BJ (cell line): ENCODE data around the gene HRH1. TPM values are rescaled to one million over a fixed set of nuclear protein-coding genes. Genes with fewer than 3 reads are reported as not detected.

ENCODE experiments used
- CTCF ChIA-PET: fragments of 350-600 bp; formaldehyde crosslinking; extraction: SDS; loops from one replicate; lab custom pipeline; 2021; ENCODE audit warnings: antibody characterized with exemption, inconsistent platforms; lab: Yijun Ruan, JAX
- POLR2A ChIA-PET: fragments of 300-600 bp; sonication (Branson Sonifier 250); formaldehyde crosslinking; extraction: SDS; loops from one replicate; lab custom pipeline; 2021; ENCODE audit warnings: antibody characterized with exemption; lab: Charles Lee
- DNase-seq: peaks from one replicate; pipeline ENCODE4 v3.0.0-alpha.2; 2011; ENCODE audit warnings: low read depth
- H3K27me3 ChIP-seq: 2 replicates; pipeline ENCODE4 v1.6.0; 2011; ENCODE audit warnings: low read length; ENCODE audit not compliant: control insufficient read depth, insufficient read depth
- H3K36me3 ChIP-seq: 2 replicates; pipeline ENCODE4 v1.5.1; 2011; ENCODE audit warnings: low read length; ENCODE audit not compliant: control insufficient read depth, insufficient read depth
- H3K4me3 ChIP-seq: 2 replicates; pipeline ENCODE4 v1.5.1; 2011; ENCODE audit warnings: low read depth, mild to moderate bottlenecking, control low read depth, low read length
- polyA plus RNA-seq: library from polyadenylated mRNA; depleted of rRNA; stranded (reverse); fragments of >200 nt; gene quantifications from 2 replicates; pipeline ENCODE4 v1.2.3, GENCODE V29; 2011
- TF ChIP-seq, protein P1 (sequence below): IDR thresholded peaks from 2 replicates; pipeline ENCODE4 v1.5.1; 2011; ENCODE audit warnings: low read depth, mild to moderate bottlenecking, control low read depth, inconsistent platforms, low read length, moderate library complexity; ENCODE audit not compliant: insufficient read depth

HRH1 gene
- polyA plus RNA-seq, 1 experiment: 8.8 TPM

DNA sequence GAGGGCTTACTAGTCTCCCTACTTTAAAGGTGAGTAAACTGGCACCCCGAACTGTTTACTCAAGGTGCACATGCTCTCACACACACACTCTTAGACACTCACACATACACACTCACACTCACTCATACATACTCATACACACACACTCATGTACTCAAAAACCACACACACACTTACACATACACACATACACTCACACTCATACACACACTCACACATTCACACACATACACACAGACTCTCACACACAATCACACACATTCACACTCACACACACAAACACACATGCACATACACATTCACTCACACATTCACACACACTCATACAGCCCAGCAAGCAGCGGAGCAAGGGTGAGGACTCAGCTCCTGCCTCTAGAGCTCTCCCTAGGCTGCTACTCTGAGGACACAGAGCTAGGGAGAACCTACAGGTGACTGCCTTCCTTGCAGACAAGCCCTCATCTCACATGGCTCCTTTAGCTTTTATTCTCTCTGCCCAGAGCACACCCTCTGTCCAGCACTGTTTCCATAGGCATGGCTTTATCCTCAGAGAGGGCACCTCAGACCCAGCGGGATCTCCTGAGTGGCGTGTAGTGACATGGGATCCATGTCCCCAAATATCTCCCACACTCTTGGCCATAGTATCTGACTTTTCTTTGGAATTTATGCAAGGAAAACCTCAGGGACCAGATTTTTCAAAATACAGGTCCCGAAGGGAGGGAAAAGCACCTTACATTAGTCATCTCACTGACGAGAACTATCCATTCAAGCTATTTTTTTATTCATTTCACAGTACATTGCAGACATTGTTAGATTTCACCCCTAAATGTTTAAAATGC lies 91.8 kb downstream of the HRH1 start:
- no peak overlapping the region for H3K4me3 ChIP-seq
- TF ChIP-seq, protein P1, sequence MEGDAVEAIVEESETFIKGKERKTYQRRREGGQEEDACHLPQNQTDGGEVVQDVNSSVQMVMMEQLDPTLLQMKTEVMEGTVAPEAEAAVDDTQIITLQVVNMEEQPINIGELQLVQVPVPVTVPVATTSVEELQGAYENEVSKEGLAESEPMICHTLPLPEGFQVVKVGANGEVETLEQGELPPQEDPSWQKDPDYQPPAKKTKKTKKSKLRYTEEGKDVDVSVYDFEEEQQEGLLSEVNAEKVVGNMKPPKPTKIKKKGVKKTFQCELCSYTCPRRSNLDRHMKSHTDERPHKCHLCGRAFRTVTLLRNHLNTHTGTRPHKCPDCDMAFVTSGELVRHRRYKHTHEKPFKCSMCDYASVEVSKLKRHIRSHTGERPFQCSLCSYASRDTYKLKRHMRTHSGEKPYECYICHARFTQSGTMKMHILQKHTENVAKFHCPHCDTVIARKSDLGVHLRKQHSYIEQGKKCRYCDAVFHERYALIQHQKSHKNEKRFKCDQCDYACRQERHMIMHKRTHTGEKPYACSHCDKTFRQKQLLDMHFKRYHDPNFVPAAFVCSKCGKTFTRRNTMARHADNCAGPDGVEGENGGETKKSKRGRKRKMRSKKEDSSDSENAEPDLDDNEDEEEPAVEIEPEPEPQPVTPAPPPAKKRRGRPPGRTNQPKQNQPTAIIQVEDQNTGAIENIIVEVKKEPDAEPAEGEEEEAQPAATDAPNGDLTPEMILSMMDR: no peak
- H3K36me3 ChIP-seq: no peaks in the 10 kb centered on the region; the same call in 1 of the 2 replicates
- CTCF ChIA-PET: interaction anchor here (1.0 kb wide), 1 partner anchor 16 kb away, joined by 3 read pairs; no protein-coding TSS in a partner anchor
- no peak for DNase-seq
- POLR2A ChIA-PET: no interaction called here
- H3K27me3 ChIP-seq: no peaks in the 10 kb centered on the region

DNA sequence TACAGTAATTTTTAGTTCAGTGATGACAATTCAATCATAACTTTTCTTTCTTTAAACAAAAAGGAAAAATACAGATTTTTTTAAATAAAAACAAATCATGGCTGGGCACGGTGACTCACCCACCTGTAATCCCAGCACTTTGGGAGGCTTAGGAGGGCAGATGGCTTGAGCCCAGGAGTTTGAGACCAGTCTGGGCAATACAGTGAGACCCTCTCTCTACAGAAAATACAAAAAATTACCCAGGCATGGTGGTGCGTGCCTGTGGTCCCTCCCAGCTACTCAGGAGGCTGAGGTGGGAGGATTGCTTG lies 92.3 kb downstream of the HRH1 start:
- no peaks in the 10 kb centered on the region; the same call in 1 of the 2 replicates for H3K36me3 ChIP-seq
- TF ChIP-seq, protein P1: no peak
- no peak for DNase-seq
- ChIA-PET POLR2A (no interaction called here), CTCF (interaction anchor here (1.0 kb wide), 1 partner anchor 16 kb away, joined by 3 read pairs; no protein-coding TSS in a partner anchor)
- no peaks in the 10 kb centered on the region for H3K27me3 ChIP-seq
- no peak overlapping the region for H3K4me3 ChIP-seq

DNA sequence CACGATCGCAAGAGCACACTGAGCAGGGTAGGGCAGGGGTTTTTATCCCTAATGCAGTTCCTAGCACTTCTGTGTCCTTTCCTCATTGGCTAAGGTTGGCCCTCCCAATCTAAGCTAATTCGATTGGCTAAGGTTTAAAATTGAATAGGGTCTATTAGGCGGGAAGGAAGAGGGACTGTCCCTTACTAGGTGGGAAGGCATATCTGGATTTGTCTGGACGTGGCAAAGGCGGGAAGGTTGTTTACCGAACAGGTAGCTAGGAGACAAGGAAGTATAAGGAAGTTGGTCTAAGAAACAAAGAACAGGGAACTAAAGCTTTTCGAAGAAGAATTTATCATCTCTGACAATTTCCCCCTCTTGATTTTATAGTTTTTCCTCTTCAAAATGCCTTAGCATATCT lies 93.1 kb downstream of the HRH1 start:
- no peak for DNase-seq
- Histone ChIP-seq H3K27me3 (no peaks in the 10 kb centered on the region), H3K36me3 (no peaks in the 10 kb centered on the region; the same call in 1 of the 2 replicates), H3K4me3 (no peak overlapping the region)
- POLR2A ChIA-PET: no interaction called here
- CTCF ChIA-PET: no interaction called here
- TF ChIP-seq, protein P1: no peak

DNA sequence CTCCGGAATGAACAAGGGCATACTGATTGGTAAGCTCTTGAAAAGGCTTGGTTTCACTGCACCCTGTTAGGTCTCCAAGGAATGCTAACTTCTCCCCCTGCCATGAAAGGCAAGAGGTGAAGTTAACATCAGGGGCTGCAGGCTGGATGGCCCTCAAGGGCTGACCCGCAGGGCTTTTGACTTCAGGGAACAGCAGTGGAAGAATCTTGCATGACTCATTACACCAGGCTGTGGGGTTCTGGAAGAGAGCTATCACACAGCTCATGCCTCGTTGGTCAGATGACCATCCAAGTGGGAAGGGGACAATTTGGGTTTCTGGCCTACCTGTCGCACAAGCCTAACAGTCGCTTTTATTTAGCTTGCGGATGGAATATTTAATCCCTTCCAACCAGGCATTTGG lies 94.3 kb downstream of the HRH1 start:
- CTCF ChIA-PET: interaction anchor here (1.0 to 1.2 kb wide), 3 partner anchors 13 to 188 kb away, joined by 3 to 4 read pairs (median 3); no protein-coding TSS in a partner anchor
- DNase-seq: no peak
- Histone ChIP-seq H3K4me3 (no peak overlapping the region), H3K36me3 (no peaks in the 10 kb centered on the region; the same call in 1 of the 2 replicates), H3K27me3 (no peaks in the 10 kb centered on the region)
- POLR2A ChIA-PET: no interaction called here
- TF ChIP-seq, protein P1: no peak

DNA sequence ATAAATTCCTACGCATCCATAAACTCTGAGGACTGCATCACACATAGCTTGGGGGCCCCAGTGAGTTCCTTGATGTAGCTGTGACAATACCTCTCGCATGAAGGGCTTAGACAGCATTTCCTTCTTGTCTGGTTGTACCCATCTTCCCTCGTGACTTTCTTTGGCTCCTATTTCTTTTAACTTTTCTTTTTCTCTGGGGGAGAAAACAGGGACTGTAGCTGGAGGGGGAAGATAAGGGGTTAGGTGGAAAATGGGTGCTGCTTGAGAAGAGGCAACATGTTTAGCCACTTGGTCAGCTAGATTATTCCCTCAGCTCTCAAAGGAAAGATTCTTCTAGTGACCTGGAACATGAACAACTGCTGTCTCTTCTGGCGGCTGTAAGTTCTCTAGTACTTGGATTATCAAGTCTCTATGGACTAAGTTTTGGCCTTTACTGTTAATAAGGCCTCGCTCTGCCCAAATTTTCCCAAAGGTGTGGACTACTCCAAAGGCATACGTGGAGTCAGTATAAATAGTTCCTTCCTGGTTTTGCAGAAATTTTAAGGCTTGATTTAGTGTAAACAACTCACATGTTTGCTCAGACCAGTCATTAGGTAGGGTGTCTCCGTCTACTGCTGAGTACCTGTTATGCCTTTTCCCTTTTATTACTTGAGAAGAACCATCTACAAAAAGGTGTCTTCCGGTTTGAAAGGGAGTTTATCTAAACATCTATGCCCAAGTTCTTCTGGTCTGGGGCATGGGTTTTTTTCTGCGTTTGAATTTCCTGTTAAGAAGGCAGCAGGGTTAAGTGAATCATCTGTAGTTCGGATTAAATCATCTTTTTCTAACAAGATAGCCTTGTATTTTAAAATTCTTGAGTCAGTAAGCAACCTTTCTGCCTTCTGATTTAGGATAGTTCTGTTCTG lies 96.9 kb downstream of the HRH1 start:
- Histone ChIP-seq H3K36me3 (no peaks in the 10 kb centered on the region; the same call in 1 of the 2 replicates), H3K4me3 (no peak overlapping the region), H3K27me3 (no peaks in the 10 kb centered on the region)
- no peak for DNase-seq
- CTCF ChIA-PET: no interaction called here
- POLR2A ChIA-PET: no interaction called here
- TF ChIP-seq, protein P1: no peak
